Measurements from ENCODE around the gene CERS6. TPM values are rescaled to one million over a fixed set of nuclear protein-coding genes. Genes with fewer than 3 reads are reported as not detected.

CERS6 gene
- total RNA-seq, 1 donor from 2014 or later, result 21.8 TPM

- Histone ChIP-seq H3K36me3 (no peaks in the 10 kb centered on the region), H3K4me1 (peaks cover 6% of the 10 kb centered on the region)
- no peak for ATAC-seq
Measured at GRCh38 chr2:168538133-168538532, 82.1 kb downstream of the CERS6 start.

GRCh38 chr2:168538534-168538933 lies 82.5 kb downstream of the CERS6 start:
- Histone ChIP-seq H3K36me3 (no peaks in the 10 kb centered on the region), H3K4me1 (peaks cover 6% of the 10 kb centered on the region), H3K27me3 (ENCODE audit: low read depth) (no peaks in the 10 kb centered on the region), H3K4me3 (no peak overlapping the region), H3K27ac (no peak overlapping the region), H3K9me3 (peaks cover 11% of the 10 kb centered on the region)
- TF ChIP-seq CTCF (IDR thresholded peaks at IDR 0.05), result no peak
- intact Hi-C loops (cut with DNase I), result no loop called here
- DNase-seq (no peak), ATAC-seq (no peak)

More at GRCh38 chr2:168538133-168538532, 82.1 kb downstream of the CERS6 start:
- no peak for TF ChIP-seq CTCF (IDR thresholded peaks at IDR 0.05)
- Histone ChIP-seq H3K4me3 (no peak overlapping the region), H3K9me3 (peaks cover 11% of the 10 kb centered on the region), H3K27me3 (ENCODE audit: low read depth) (no peaks in the 10 kb centered on the region), H3K27ac (no peak overlapping the region)
- intact Hi-C loops (cut with DNase I), result no loop called here
- DNase-seq, result no peak

- Histone ChIP-seq H3K27me3 (ENCODE audit: low read depth) (no peaks in the 10 kb centered on the region), H3K9me3 (peaks cover 11% of the 10 kb centered on the region), H3K4me1 (peaks cover 6% of the 10 kb centered on the region), H3K36me3 (no peaks in the 10 kb centered on the region), H3K4me3 (no peak overlapping the region), H3K27ac (no peak overlapping the region)
- DNase-seq (no peak), ATAC-seq (no peak)
- TF ChIP-seq CTCF (IDR thresholded peaks at IDR 0.05), result no peak
- intact Hi-C loops (cut with DNase I), result no loop called here
Measured at GRCh38 chr2:168539945-168540344, 83.9 kb downstream of the CERS6 start.

GRCh38 chr2:168541858-168542257 lies 85.8 kb downstream of the CERS6 start:
- intact Hi-C loops (cut with DNase I), result no loop called here
- H3K4me1 ChIP-seq, result peaks cover 6% of the 10 kb centered on the region

GRCh38 chr2:168543037-168543436 lies 87.0 kb downstream of the CERS6 start:
- peaks cover 11% of the 10 kb centered on the region for H3K9me3 ChIP-seq
- ATAC-seq (no peak), DNase-seq (no peak)
- H3K27me3 ChIP-seq (ENCODE audit: low read depth), result no peaks in the 10 kb centered on the region
- H3K4me3 ChIP-seq, result no peak overlapping the region
- H3K27ac ChIP-seq, result no peak overlapping the region
- peaks cover 6% of the 10 kb centered on the region for H3K4me1 ChIP-seq
- no peaks in the 10 kb centered on the region for H3K36me3 ChIP-seq
- intact Hi-C loops (cut with DNase I), result no loop called here
- no peak for TF ChIP-seq CTCF (IDR thresholded peaks at IDR 0.05)

More at GRCh38 chr2:168541858-168542257, 85.8 kb downstream of the CERS6 start:
- H3K27me3 ChIP-seq (ENCODE audit: low read depth), result no peaks in the 10 kb centered on the region
- no peak overlapping the region for H3K27ac ChIP-seq
- H3K36me3 ChIP-seq, result no peaks in the 10 kb centered on the region
- peaks cover 11% of the 10 kb centered on the region for H3K9me3 ChIP-seq
- ATAC-seq (no peak), DNase-seq (no peak)
- H3K4me3 ChIP-seq, result no peak overlapping the region
- no peak for TF ChIP-seq CTCF (IDR thresholded peaks at IDR 0.05)

- TF ChIP-seq CTCF (IDR thresholded peaks at IDR 0.05), result no peak
- DNase-seq (no peak), ATAC-seq (no peak)
- H3K27ac ChIP-seq, result no peak overlapping the region
- H3K4me3 ChIP-seq, result no peak overlapping the region
- intact Hi-C loops (cut with DNase I), result no loop called here
- no peaks in the 10 kb centered on the region for H3K36me3 ChIP-seq
- H3K9me3 ChIP-seq, result peaks cover 11% of the 10 kb centered on the region
- H3K27me3 ChIP-seq (ENCODE audit: low read depth), result no peaks in the 10 kb centered on the region
- peaks cover 6% of the 10 kb centered on the region for H3K4me1 ChIP-seq
Measured at GRCh38 chr2:168543935-168544334, 87.9 kb downstream of the CERS6 start.
